SJCRH30 (cell line): Measurements from ENCODE around the gene C1R. TPM values are rescaled to one million over a fixed set of nuclear protein-coding genes. Genes with fewer than 3 reads are reported as not detected.
"Not testable (repeated sequence)": the region's sequence is repeated elsewhere in the genome, so short reads cannot be mapped to it uniquely, and the experiment has no call there.

Experiments
- DNase-seq, 2 experiments: peaks; one replicate each; pipeline ENCODE4 v3.0.0-alpha.2; 2015 to 2020
- H3K27ac ChIP-seq: fragments of 250-450 bp; sonication (Bioruptor Pico); 2 replicates; pipeline ENCODE4 v1.5.1; 2020; ENCODE audit warnings: mild to moderate bottlenecking, moderate library complexity
- H3K27me3 ChIP-seq: fragments of 250-450 bp; sonication (Bioruptor Pico); 2 replicates; pipeline ENCODE4 v1.5.1; 2020; ENCODE audit warnings: mild to moderate bottlenecking, moderate library complexity
- H3K36me3 ChIP-seq: fragments of 250-450 bp; sonication (Bioruptor Pico); 2 replicates; pipeline ENCODE4 v1.5.1; 2020; ENCODE audit warnings: mild to moderate bottlenecking, moderate library complexity
- H3K4me1 ChIP-seq: fragments of 250-450 bp; sonication (Bioruptor Pico); 2 replicates; pipeline ENCODE4 v1.5.1; 2020; ENCODE audit warnings: mild to moderate bottlenecking, moderate library complexity
- H3K4me3 ChIP-seq: fragments of 250-450 bp; sonication (Bioruptor Pico); 2 replicates; pipeline ENCODE4 v1.5.1; 2020; ENCODE audit warnings: mild to moderate bottlenecking, moderate library complexity
- H3K9me3 ChIP-seq: fragments of 250-450 bp; sonication (Bioruptor Pico); replicated peaks from 2 replicates; pipeline ENCODE4 v1.5.1; 2020; ENCODE audit warnings: mild to moderate bottlenecking, moderate library complexity
- total RNA-seq: library from RNA; depleted of rRNA; stranded (reverse); fragments of >200 nt; shearing (Covaris generic); gene quantifications from 2 replicates; pipeline ENCODE4 v1.2.3, GENCODE V29; 2014

The C1R gene
- total RNA-seq, 1 experiment from 2014 or later: 3.4 TPM

DNA sequence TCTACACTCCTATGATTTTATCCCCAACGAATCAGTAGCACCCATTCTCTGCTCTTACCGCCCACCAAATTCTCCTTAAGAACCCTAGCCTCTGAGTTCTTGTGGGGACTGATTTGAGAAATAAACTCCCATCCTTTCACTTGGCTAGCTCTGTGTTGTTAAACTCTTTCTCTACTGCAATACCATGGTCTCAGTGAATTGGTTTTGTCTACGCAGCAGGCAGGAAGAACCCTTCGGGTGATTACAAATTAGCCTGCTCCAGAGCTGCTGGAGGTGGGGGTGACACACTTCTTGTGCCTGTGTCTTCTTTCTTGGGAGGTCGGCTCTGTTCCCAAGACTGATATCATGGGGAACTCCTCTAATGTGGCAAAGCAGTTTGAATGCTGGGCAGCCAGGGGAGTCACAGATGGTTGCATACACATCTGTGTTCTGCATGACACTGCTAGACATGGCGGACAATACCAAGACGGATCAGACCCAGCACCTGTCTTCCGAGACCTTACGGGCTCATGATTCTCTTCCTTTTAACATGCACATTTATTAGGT, 33.3 kb downstream of the C1R start:
- Histone ChIP-seq H3K9me3 (no peaks in the 10 kb centered on the region), H3K4me3 (no peak overlapping the region), H3K36me3 (no peaks in the 10 kb centered on the region), H3K27ac (no peak overlapping the region), H3K4me1 (no peaks in the 10 kb centered on the region), H3K27me3 (peaks cover 27% of the 10 kb centered on the region)
- no peak for DNase-seq

DNA sequence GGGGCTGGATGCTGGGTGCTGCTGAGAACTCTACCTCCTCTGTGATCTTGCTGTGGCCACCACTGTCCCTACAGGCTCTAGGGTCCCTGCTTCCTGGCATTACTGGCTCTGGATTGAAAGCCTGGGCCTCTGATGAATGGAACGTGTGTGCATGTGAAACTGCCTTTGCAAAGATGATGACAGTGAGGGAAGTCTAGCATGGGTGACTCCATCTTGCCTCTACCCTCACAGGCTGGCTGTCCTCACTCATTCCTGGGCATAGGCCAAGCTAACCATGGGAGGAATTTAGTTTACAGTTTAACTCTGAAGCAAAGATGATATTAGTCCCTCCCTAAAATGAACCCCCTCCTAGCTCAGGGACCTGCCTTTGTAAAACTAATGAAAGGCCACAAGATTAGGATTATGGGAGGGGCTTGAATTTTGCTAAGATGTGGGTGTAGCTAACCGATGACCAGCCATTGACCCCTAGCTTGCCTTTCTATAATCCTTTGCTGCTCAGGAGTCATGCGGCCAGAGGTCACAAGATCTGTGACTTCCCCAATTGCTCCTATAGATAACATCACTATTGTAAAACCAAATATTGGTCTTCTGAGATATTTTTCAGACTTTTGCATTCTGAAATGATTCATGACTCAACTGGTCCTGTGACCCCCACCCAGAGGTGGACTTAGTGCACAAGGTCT, 33.9 kb downstream of the C1R start:
- no peak for DNase-seq

DNA sequence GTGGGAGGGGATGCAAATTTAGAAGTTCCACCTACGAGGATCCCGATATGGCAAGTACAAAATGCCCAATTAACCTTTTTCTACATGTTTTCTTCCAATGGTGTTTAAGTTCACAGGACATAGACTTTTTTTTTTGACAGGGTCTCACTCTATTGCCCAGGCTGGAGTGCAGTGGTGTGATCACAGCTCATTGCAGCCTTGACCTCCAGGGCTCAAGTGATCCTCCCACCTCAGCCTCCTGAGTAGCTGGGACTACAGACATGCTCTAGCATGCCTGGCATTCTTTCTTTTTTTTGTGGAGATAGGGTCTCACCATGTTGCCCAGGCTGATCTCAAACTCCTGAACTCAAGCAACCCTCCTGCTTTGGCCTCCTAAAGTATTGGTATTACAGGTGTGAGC, 36.5 kb downstream of the C1R start:
- H3K4me3 ChIP-seq, H3K4me1 ChIP-seq, H3K36me3 ChIP-seq, H3K27ac ChIP-seq, DNase-seq, H3K9me3 ChIP-seq: not testable (repeated sequence)
- H3K27me3 ChIP-seq: peaks cover 33% of the 10 kb centered on the region

More for the DNA sequence above, 33.9 kb downstream of the C1R start:
- Histone ChIP-seq H3K4me1 (no peaks in the 10 kb centered on the region), H3K4me3 (no peak overlapping the region), H3K27ac (no peak overlapping the region), H3K27me3 (peaks cover 29% of the 10 kb centered on the region), H3K36me3 (no peaks in the 10 kb centered on the region), H3K9me3 (no peaks in the 10 kb centered on the region)

DNA sequence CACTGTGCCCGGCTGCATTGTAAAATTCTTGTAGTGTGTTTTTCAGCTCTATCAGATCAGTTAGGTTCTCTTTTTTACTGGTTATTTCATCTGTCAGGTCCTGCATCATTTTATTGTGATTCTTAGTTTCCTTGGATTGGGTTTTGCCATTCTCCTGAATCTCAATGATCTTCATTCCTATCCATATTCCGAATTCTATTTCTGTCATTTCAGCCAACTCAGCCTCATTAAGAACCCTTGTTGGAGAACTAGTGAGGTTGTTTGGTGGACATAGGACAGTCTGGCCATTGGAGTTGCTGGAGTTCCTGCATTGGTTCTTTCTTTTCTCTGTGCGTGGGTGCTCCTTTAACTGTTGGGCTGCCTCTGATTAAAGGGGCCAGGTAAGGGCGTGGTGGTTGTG, 37.3 kb downstream of the C1R start:
- no peak for DNase-seq
- Histone ChIP-seq H3K9me3 (peaks cover 4% of the 10 kb centered on the region; the same call in 1 of the 2 replicates), H3K4me1 (0 out of 2 replicates have a peak, but pooled peaks cover 2% of the 10 kb centered on the region), H3K36me3 (no peaks in the 10 kb centered on the region), H3K4me3 (no peak overlapping the region), H3K27ac (no peak overlapping the region), H3K27me3 (peaks cover 27% of the 10 kb centered on the region)

- H3K36me3 ChIP-seq, H3K9me3 ChIP-seq, H3K4me1 ChIP-seq, DNase-seq, H3K4me3 ChIP-seq, H3K27ac ChIP-seq: not testable (repeated sequence)
- H3K27me3 ChIP-seq: peaks cover 23% of the 10 kb centered on the region
Measured at GRCh38 chr12:7049973-7050372, 42.3 kb downstream of the C1R start.

DNA sequence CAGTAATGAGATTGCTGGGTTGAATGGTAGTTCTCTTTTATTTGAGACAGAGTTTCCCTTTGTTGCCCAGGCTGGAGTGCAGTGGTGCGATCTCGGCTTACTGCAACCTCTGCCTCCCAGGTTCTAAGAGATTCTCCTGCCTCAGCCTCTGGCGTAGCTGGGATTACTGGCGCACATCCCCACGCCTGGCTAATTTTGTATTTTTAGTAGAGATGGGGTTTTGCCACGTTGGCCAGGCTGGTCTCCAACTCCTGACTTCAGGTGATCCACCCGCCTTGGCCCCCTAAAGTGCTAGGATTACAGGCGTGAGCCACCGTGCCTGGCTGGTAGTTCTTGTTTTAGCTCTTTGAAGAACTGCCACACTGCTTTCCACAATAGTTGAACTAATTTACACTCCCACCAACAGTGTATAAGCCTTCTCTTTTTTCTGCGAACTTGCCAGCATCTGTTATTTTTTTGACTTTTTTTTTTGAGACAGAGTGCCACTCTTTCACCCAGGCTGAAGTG, 42.7 kb downstream of the C1R start:
- not testable (repeated sequence) for H3K27ac ChIP-seq, H3K4me3 ChIP-seq, H3K4me1 ChIP-seq, DNase-seq, H3K9me3 ChIP-seq, H3K36me3 ChIP-seq
- peaks cover 18% of the 10 kb centered on the region for H3K27me3 ChIP-seq

- H3K4me3 ChIP-seq: no peak overlapping the region
- H3K27ac ChIP-seq: no peak overlapping the region
- H3K27me3 ChIP-seq: peaks cover 3% of the 10 kb centered on the region; the same call in 1 of the 2 replicates
- H3K4me1 ChIP-seq: 0 out of 2 replicates have a peak, but pooled peaks cover 2% of the 10 kb centered on the region
- H3K9me3 ChIP-seq: no peaks in the 10 kb centered on the region; the same call in 1 of the 2 replicates
- H3K36me3 ChIP-seq: no peaks in the 10 kb centered on the region
- DNase-seq: no peak
Measured at GRCh38 chr12:7047306-7047705, 44.9 kb downstream of the C1R start.

DNA sequence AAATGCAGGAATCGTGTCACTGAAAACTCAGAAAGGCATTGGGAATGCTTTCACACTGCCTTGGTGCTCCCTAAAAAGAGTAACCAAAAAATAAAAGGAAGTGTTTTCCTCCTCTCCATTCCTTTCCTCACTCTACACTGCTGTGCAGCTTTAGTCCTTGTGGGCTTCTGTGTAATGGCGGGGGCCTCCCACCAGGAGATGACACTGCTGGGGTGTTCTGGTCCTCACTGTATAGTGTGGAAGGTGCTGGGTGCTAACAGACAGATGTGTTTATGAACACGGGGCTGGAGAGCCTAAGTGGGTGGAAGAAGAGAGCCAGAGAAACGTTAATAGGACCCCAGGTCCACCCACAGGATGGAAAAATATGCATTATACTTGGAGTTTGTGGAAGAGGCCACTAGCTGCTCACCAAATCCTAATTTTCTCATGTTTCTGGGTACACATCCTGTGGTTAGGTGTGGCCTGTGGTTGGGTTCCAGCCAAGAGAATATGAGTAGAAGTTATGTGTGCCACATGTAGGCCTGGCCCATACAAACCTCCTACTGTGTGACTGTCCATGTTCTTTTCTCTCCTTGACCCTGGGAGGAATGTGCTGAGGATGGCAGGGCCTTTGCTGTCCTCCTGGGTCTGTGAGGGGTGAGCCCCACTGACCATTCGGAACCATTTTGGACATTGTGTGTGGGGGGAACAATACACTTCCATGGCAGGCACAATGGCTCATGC, 45.7 kb downstream of the C1R start:
- no peaks in the 10 kb centered on the region; the same call in 1 of the 2 replicates for H3K9me3 ChIP-seq
- no peak overlapping the region for H3K4me3 ChIP-seq
- no peaks in the 10 kb centered on the region for H3K36me3 ChIP-seq
- no peak for DNase-seq
- H3K27me3 ChIP-seq: peaks cover 3% of the 10 kb centered on the region; the same call in 1 of the 2 replicates
- 0 out of 2 replicates have a peak, but pooled peaks cover 2% of the 10 kb centered on the region for H3K4me1 ChIP-seq
- H3K27ac ChIP-seq: no peak overlapping the region

DNA sequence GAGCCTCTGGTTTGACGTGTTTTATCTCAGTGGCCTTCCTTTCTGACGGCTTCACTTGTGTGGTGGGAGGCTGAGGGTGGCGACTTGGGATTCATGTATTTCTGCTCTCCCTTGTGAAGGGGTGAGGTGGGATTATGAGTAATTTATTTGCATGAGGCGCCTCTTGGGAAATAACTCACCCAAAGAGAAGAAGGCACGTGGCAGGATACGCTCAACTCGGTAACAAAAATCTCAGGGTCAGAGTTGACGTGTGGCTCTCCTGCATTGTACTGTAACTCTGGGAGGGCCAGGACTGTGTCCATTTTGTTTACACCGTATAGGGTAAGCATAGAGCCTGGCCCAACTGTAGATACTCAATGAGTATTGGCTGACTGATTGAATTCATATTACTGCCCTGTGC, 46.3 kb downstream of the C1R start:
- Histone ChIP-seq H3K9me3 (no peaks in the 10 kb centered on the region; the same call in 1 of the 2 replicates), H3K27ac (no peak overlapping the region), H3K36me3 (no peaks in the 10 kb centered on the region), H3K4me1 (0 out of 2 replicates have a peak, but pooled peaks cover 2% of the 10 kb centered on the region), H3K27me3 (peaks cover 3% of the 10 kb centered on the region; the same call in 1 of the 2 replicates), H3K4me3 (no peak overlapping the region)
- DNase-seq: no peak

GRCh38 chr12:7042842-7043241, 49.4 kb downstream of the C1R start:
- H3K36me3 ChIP-seq: no peaks in the 10 kb centered on the region
- H3K4me1 ChIP-seq: no peaks in the 10 kb centered on the region
- no peak overlapping the region for H3K27ac ChIP-seq
- no peak overlapping the region for H3K4me3 ChIP-seq
- peaks cover 3% of the 10 kb centered on the region; the same call in 1 of the 2 replicates for H3K27me3 ChIP-seq
- H3K9me3 ChIP-seq: no peaks in the 10 kb centered on the region
- DNase-seq: peak in 1 of 2 experiments; percentile 55

DNA sequence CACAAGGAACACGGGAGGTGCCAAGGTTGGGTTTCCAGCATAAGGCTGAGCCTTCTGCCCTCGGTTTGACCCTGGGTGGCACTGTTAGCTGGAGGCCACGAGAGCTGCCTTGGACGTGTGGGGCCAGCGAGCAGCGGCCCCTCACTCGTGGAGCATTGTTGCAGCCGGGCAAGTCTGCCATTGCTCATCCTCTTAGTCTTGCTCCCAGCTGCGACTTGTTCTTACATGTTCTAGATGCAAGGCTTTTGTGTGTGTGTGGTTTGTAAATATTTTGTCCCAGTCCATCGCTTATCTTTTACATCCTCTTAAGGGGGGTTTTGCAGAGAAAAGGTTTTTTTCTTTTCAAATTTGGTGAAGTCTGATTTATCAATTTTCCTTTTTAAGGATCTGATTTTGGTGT, 52.8 kb downstream of the C1R start:
- Histone ChIP-seq H3K9me3 (no peaks in the 10 kb centered on the region), H3K4me1 (no peaks in the 10 kb centered on the region), H3K27ac (no peak overlapping the region), H3K27me3 (peaks cover 3% of the 10 kb centered on the region; the same call in 1 of the 2 replicates), H3K4me3 (no peak overlapping the region), H3K36me3 (no peaks in the 10 kb centered on the region)
- DNase-seq: no peak

DNA sequence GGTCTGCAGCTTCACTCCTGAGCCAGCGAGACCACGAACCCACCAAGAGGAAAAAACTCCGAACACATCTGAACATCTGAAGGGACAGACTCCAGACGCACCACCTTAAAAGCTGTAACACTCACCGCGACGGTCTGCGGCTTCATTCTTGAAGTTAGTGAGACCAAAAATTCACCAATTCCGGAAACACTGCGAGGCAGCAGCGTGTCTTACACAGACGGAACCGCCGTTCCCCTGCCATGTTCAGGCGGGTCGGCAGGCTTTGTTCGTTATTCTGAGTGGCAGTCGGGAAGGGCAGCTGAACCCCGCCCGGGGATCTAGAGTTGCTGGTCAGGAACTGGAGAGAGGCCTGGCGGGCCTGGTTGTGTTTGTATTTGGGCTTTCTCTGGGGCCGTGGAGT, 53.7 kb downstream of the C1R start:
- Histone ChIP-seq H3K27me3 (peaks cover 3% of the 10 kb centered on the region; the same call in 1 of the 2 replicates), H3K9me3 (no peaks in the 10 kb centered on the region), H3K4me1 (no peaks in the 10 kb centered on the region), H3K36me3 (no peaks in the 10 kb centered on the region), H3K27ac (no peak overlapping the region), H3K4me3 (no peak overlapping the region)
- no peak for DNase-seq

DNA sequence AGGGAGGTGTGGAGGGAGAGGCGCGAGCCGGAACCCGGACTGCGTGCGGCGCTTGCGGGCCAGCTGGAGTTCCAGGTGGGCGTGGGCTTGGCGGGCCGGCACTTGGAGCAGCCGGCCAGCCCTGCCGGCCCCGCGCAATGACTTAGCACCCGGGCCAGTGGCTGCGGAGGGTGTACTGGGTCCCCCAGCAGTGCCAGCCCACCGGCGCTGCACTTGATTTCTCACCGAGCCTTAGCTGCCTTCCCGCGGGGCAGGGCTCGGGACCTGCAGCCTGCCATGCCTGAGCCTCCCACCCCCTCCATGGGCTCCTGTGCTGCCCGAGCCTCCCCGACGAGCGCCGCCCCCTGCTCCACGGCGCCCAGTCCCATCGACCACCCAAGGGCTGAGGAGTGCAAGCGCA, 54.8 kb downstream of the C1R start:
- H3K27me3 ChIP-seq, H3K4me1 ChIP-seq, DNase-seq, H3K27ac ChIP-seq, H3K4me3 ChIP-seq, H3K9me3 ChIP-seq, H3K36me3 ChIP-seq: not testable (repeated sequence)

DNA sequence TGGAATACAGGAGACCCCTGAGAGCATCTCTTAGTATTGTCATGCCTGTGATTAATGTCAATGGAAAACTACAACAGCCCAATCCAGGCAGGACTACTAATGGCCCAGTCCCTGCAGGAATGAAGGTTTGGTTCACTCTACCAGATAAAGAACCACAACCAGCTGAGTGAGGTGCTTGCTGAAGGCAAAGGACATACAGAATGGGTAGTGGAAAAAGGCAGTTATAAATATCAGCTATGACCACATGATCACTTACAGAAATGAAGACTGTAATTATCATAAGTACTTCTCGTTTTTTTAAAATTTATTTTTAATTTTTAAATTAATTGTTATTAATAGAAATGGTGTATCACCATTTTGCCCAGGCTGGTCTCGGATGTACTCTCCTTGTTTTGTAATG, 56.8 kb downstream of the C1R start:
- DNase-seq: no peak
- Histone ChIP-seq H3K27me3 (peaks cover 1% of the 10 kb centered on the region; the same call in 1 of the 2 replicates), H3K4me3 (no peak overlapping the region), H3K36me3 (no peaks in the 10 kb centered on the region), H3K4me1 (no peaks in the 10 kb centered on the region), H3K9me3 (no peaks in the 10 kb centered on the region), H3K27ac (no peak overlapping the region)

- Histone ChIP-seq H3K9me3 (no peaks in the 10 kb centered on the region), H3K36me3 (no peaks in the 10 kb centered on the region), H3K27me3 (no peaks in the 10 kb centered on the region), H3K27ac (no peak overlapping the region), H3K4me1 (no peaks in the 10 kb centered on the region), H3K4me3 (no peak overlapping the region)
- no peak for DNase-seq
Measured at GRCh38 chr12:7034464-7034863, 57.8 kb downstream of the C1R start.
